Measurements from ENCODE around the gene HOXC10.

Gene HOXC10

DNA sequence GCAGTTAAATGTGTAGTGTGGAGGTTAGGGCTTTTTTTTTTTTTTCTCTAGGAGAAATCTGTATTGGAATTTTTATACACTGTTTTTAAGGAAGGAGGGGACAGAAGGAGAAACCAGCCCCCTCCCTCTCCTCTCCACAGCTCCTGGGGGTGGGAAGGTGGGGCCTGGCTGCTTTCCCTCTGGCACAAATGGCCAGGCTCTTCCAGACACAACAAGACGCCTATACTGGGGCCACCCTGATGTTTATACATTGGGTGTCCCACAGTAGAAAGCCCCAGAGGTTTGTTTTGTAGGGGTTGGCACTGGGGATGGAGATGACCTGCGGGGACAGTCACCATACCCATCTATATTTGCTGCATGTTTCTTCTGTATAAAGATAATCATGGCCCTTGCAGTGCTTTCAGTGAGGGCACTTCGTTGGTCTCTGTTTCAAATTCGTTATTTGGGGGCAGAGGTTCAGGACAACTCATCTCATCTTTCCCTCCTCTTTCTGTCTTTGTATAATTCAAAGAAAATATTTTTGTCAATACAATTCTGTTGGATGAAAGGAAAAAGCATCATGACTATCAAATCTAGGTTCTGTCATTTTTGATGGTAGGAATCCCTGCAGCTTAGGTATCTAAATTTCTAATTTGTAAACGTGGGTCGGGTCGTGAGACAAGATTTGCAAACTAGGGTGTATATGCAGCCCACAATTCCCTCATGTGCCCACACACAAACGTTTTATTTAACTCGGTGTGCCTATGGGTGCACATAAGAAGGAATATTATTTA is 7.9 kb upstream of the HOXC10 start:
- no peak for TF ChIP-seq Cebpa-rat (IDR thresholded peaks at IDR 0.05)
- peaks cover 0 to 86% (median 66%) of the 10 kb centered on the region in 11 experiments; a peak in 16 of 22 replicates for H4K20me1 ChIP-seq
- no peak overlapping the region for H3K4me2 ChIP-seq
- H3K36me3 ChIP-seq, result no peaks in the 10 kb centered on the region
- no peak overlapping the region for H3K27ac ChIP-seq
- peaks cover 100% of the 10 kb centered on the region in 11 experiments for H3K27me3 ChIP-seq
- H3K9me3 ChIP-seq (replicated peaks in 1 of 11), result peaks cover 9 to 60% (median 34%) of the 10 kb centered on the region in 11 experiments
- H3K4me3 ChIP-seq, result no peak overlapping the region
- H3K9ac ChIP-seq, result no peak overlapping the region
- H3K4me1 ChIP-seq, result peaks cover 0 to 12% (median 5%) of the 10 kb centered on the region in 10 experiments; a peak in 9 of 20 replicates

GRCh38 chr12:53977596-53978445 is 7.1 kb upstream of the HOXC10 start:
- Histone ChIP-seq H3K27me3 (peaks cover 100% of the 10 kb centered on the region in 11 experiments), H3K4me3 (no peak overlapping the region), H3K4me2 (no peak overlapping the region), H3K4me1 (peaks cover 0 to 12% (median 5%) of the 10 kb centered on the region in 10 experiments; a peak in 9 of 20 replicates), H3K9ac (no peak overlapping the region), H3K27ac (no peak overlapping the region), H4K20me1 (peaks cover 0 to 88% (median 67%) of the 10 kb centered on the region in 11 experiments; a peak in 16 of 22 replicates), H3K36me3 (no peaks in the 10 kb centered on the region), H3K9me3 (replicated peaks in 1 of 11) (peaks cover 9 to 60% (median 34%) of the 10 kb centered on the region in 11 experiments)
- TF ChIP-seq Cebpa-rat (IDR thresholded peaks at IDR 0.05), result no peak

- Histone ChIP-seq H3K9ac (no peak overlapping the region), H3K4me3 (no peak overlapping the region), H3K27me3 (peaks cover 100% of the 10 kb centered on the region in 11 experiments), H3K27ac (no peak overlapping the region), H3K9me3 (replicated peaks in 1 of 11) (peaks cover 9 to 60% (median 29%) of the 10 kb centered on the region in 11 experiments), H3K4me1 (peaks cover 0 to 16% (median 7%) of the 10 kb centered on the region in 10 experiments; a peak in 9 of 20 replicates), H4K20me1 (peaks cover 0 to 88% (median 67%) of the 10 kb centered on the region in 11 experiments; a peak in 16 of 22 replicates), H3K4me2 (no peak overlapping the region), H3K36me3 (no peaks in the 10 kb centered on the region)
- no peak for TF ChIP-seq Cebpa-rat (IDR thresholded peaks at IDR 0.05)
Measured at GRCh38 chr12:53978477-53979356, 6.2 kb upstream of the HOXC10 start.

- no peak overlapping the region for H3K27ac ChIP-seq
- no peak for TF ChIP-seq Cebpa-rat (IDR thresholded peaks at IDR 0.05)
- peaks cover 99 to 100% (median 100%) of the 10 kb centered on the region in 11 experiments for H3K27me3 ChIP-seq
- H3K4me2 ChIP-seq, result no peak overlapping the region
- peaks cover 11 to 72% (median 32%) of the 10 kb centered on the region in 11 experiments for H3K9me3 ChIP-seq (replicated peaks in 1 of 11)
- no peak overlapping the region for H3K9ac ChIP-seq
- no peaks in the 10 kb centered on the region for H3K36me3 ChIP-seq
- H4K20me1 ChIP-seq, result peaks cover 0 to 84% (median 64%) of the 10 kb centered on the region in 11 experiments; a peak in 16 of 22 replicates
- no peak overlapping the region for H3K4me3 ChIP-seq
- H3K4me1 ChIP-seq, result peaks cover 0 to 14% (median 3%) of the 10 kb centered on the region in 10 experiments; a peak in 5 of 20 replicates
Measured at GRCh38 chr12:53980104-53980801, 4.7 kb upstream of the HOXC10 start.

- Histone ChIP-seq H3K36me3 (no peaks in the 10 kb centered on the region), H3K27me3 (peaks cover 99 to 100% (median 100%) of the 10 kb centered on the region in 11 experiments), H3K4me3 (no peak overlapping the region), H4K20me1 (peaks cover 0 to 84% (median 64%) of the 10 kb centered on the region in 11 experiments; a peak in 17 of 22 replicates), H3K4me1 (peaks cover 0 to 9% (median 0%) of the 10 kb centered on the region in 10 experiments; a peak in 3 of 20 replicates), H3K9ac (no peak overlapping the region), H3K9me3 (replicated peaks in 1 of 11) (peaks cover 13 to 72% (median 35%) of the 10 kb centered on the region in 11 experiments), H3K27ac (no peak overlapping the region), H3K4me2 (no peak overlapping the region)
- TF ChIP-seq Cebpa-rat (IDR thresholded peaks at IDR 0.05), result no peak
Measured at GRCh38 chr12:53980802-53981496, 4.0 kb upstream of the HOXC10 start.

DNA sequence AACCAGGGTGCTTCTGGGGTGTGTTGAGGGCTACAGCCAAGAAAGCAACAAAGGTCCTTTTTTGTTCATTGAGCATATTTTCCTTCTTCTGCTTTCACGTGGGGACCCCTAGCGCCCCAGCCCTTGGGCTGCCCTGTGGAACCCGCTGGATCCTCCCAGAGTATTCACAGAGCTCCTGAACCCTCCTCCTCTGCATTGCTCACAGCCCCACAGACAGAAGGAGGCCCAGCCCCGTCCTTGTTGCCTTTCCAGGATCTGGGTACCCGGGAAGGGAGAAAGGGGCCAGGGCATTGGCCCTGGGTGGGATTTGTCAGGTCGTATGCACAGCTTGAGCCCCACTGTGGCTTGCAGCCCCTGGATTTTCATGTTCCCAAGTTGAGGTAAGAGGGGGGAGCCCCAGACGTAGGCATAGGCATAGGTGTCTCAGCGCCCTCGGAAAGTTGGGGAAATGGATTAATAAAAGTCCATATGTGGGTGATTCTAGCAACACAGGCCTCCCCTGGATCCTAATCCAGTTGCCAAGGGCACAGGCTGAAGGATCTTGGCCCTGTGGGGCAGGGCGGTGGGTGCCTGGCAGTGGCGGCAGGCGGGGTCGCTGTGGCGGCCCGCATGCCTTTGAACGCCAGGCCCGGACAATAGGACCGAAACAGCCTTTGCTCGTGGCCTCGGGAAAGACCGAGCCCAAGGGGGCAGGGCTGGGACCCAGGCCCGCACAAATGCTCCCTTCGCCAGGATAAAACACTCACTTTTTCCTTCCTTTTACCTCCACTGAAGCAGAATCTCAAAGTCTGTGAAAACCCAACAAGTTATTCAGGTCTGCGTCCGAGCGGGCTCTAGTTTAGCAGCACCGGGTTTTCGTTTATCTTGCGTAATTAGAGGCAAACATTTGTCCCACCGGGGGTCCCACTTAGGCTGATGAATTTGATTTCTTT is 3.0 kb upstream of the HOXC10 start:
- Histone ChIP-seq H3K9me3 (replicated peaks in 1 of 11) (peaks cover 6 to 72% (median 31%) of the 10 kb centered on the region in 11 experiments; a peak in 21 of 22 replicates), H3K9ac (no peak overlapping the region), H3K4me2 (no peak overlapping the region), H3K36me3 (no peaks in the 10 kb centered on the region), H3K4me3 (no peak overlapping the region), H3K27me3 (peaks cover 99 to 100% (median 100%) of the 10 kb centered on the region in 11 experiments), H3K4me1 (peaks cover 0 to 9% (median 0%) of the 10 kb centered on the region in 10 experiments; a peak in 3 of 20 replicates), H3K27ac (no peak overlapping the region), H4K20me1 (peaks cover 0 to 84% (median 63%) of the 10 kb centered on the region in 11 experiments; a peak in 17 of 22 replicates)
- no peak; a peak in 1 of 22 replicates for TF ChIP-seq Cebpa-rat (IDR thresholded peaks at IDR 0.05)

Data from BLaER1 treated with 17β-estradiol and CSF1 and Interleukin-3, amounts not matched to agents 10 nM and 100 nM (cell line).